Kidney epithelial cell (primary cell): ENCODE results near the gene OR2A42. TPM values are rescaled to one million over a fixed set of nuclear protein-coding genes. Genes with fewer than 3 reads are reported as not detected.
"Not testable (repeated sequence)": the region's sequence is repeated elsewhere in the genome, so short reads cannot be mapped to it uniquely, and the experiment has no call there.

Source experiments
- DNase-seq: peaks from one replicate; pipeline ENCODE4 v3.0.0-alpha.2; 2010; ENCODE audit warnings: low read depth
- H3K27me3 ChIP-seq: 2 replicates; pipeline ENCODE4 v1.6.0; 2011; ENCODE audit warnings: low read length; ENCODE audit not compliant: control insufficient read depth, insufficient read depth
- H3K36me3 ChIP-seq: 2 replicates; pipeline ENCODE4 v1.5.1; 2011; ENCODE audit warnings: low read length; ENCODE audit not compliant: control insufficient read depth, insufficient read depth
- H3K4me3 ChIP-seq: 2 replicates; pipeline ENCODE4 v1.5.1; 2011; ENCODE audit warnings: low read depth, mild to moderate bottlenecking, control low read depth, low read length
- total RNA-seq: library from RNA; depleted of rRNA; stranded (reverse); fragments of >200 nt; gene quantifications from 2 replicates; pipeline ENCODE4 v1.2.3, GENCODE V29; 2015
- TF ChIP-seq, protein P1 (sequence below): IDR thresholded peaks from 2 replicates; pipeline ENCODE4 v1.5.1; 2011; ENCODE audit warnings: mild to moderate bottlenecking, moderate library complexity, low read length, control low read depth, inconsistent platforms; ENCODE audit not compliant: insufficient read depth, poor library complexity, severe bottlenecking

The OR2A42 gene
- total RNA-seq, 1 donor from 2014 or later = 0.08 TPM

DNA sequence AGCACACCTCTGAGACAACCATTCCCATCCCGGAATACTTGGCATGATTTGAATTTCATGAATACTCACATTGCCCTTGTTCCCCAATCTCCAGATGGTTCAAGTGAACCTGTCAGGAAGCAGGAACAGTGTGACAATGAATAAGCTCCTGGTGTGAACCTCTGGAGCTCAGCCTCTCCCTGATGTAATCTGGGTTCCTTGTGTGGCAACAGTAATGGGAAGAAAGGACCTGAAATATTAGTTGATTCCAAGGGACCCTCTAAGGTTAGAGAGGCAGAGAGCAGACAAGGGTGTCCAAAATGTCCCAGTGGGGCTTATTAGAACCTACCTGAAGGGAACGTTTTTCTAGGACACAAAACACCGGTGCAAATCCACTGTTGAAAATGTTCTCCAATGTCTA, 16.7 kb upstream of the OR2A42 start:
- no peak overlapping the region for H3K4me3 ChIP-seq
- no peaks in the 10 kb centered on the region for H3K36me3 ChIP-seq
- no peak for DNase-seq
- no peaks in the 10 kb centered on the region for H3K27me3 ChIP-seq
- TF ChIP-seq, protein P1, sequence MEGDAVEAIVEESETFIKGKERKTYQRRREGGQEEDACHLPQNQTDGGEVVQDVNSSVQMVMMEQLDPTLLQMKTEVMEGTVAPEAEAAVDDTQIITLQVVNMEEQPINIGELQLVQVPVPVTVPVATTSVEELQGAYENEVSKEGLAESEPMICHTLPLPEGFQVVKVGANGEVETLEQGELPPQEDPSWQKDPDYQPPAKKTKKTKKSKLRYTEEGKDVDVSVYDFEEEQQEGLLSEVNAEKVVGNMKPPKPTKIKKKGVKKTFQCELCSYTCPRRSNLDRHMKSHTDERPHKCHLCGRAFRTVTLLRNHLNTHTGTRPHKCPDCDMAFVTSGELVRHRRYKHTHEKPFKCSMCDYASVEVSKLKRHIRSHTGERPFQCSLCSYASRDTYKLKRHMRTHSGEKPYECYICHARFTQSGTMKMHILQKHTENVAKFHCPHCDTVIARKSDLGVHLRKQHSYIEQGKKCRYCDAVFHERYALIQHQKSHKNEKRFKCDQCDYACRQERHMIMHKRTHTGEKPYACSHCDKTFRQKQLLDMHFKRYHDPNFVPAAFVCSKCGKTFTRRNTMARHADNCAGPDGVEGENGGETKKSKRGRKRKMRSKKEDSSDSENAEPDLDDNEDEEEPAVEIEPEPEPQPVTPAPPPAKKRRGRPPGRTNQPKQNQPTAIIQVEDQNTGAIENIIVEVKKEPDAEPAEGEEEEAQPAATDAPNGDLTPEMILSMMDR = no peak

DNA sequence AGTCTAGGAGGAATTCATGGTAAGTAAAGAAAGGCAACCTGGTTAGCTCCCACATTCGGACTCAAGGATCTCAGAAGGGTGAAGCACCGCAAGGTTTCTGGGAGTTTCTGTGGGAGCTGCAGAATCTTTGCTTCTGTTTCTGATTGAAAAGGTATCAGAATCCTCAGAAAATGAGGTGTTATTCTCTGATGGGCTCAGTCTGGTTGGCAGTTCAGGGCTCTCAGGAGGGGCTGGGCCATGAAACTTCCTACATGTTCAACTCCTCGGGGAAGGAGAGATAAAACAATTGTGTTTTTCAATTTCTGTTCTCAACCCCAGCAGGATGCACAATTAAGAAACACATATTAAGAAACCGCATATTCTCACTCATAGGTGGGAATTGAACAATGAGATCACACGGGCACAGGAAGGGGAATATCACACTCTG, 16.1 kb upstream of the OR2A42 start:
- DNase-seq = no peak
- no peaks in the 10 kb centered on the region for H3K36me3 ChIP-seq
- H3K27me3 ChIP-seq = no peaks in the 10 kb centered on the region
- TF ChIP-seq, protein P1 = no peak
- H3K4me3 ChIP-seq = no peak overlapping the region

DNA sequence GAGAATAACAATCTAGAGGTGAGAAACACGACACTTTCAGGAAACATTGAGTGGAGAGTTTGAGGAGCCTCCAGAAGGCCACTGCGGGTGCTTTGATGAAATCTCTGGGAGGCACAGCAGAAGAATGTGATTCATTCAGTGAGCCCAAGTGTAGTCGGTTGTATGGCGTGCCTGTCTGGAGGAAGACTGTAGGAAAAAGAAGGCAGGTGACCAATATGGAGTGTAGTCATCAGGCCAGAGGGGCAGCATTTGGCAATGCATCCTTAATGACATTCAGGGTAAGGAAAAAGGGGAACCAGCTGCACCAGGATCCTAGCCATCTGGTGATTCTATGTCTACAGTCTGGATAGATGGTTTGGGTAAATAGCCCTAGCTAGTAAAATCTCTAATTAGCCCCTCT, 12.9 kb upstream of the OR2A42 start:
- not testable (repeated sequence) for DNase-seq, H3K36me3 ChIP-seq

DNA sequence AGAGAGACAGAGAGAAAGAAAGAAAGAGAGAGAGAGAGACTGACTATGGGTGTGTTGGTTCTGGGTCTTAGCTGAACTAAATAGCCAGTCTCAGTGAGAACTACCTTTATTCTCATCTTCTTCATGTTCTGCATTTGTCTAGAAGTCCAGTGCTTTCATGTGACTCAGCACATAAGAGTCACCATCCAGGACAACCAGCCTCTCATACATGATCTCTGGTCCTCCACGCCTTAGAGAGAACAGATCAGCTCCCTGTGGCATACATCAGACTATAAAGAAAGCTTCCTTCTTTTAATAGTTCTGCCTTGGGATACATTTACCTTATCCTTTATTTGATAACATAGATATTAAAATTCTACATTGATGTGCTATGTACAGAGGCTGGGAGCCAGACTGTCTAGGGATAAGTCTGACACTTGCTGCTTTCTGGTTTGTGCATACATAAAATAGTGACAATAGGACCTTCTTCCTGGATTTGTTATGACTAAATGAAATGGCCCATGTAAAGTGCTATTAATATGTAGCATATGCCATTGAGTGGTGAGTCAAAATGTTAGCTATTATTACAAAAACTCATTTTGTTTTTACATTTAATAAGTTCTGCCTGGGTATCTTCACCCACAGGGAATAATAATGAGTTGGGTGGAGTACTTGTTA, 8.4 kb upstream of the OR2A42 start:
- H3K36me3 ChIP-seq, H3K4me3 ChIP-seq, DNase-seq, H3K27me3 ChIP-seq: not testable (repeated sequence)

More for the DNA sequence above, 12.9 kb upstream of the OR2A42 start:
- not testable (repeated sequence) for H3K4me3 ChIP-seq, H3K27me3 ChIP-seq

DNA sequence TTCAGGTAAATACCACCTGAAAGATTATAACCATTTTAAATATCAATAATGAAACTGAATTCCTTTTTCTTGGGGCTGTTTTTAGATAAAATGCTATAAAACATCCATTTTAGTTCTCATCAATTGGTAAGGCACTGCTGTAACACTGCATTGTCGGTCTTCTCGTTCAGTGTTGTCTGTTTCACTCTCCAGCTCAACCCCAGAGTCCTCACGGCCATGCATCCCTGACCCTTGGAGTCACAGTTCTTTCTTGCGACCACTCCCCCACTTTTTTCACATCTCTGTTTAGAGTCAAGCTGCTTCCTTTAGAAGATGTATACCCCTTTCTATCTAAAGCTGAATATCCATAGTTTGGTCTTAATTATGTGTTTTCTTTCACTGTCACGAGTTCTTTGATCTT, 7.6 kb upstream of the OR2A42 start:
- H3K4me3 ChIP-seq, H3K27me3 ChIP-seq, H3K36me3 ChIP-seq, DNase-seq: not testable (repeated sequence)

DNA sequence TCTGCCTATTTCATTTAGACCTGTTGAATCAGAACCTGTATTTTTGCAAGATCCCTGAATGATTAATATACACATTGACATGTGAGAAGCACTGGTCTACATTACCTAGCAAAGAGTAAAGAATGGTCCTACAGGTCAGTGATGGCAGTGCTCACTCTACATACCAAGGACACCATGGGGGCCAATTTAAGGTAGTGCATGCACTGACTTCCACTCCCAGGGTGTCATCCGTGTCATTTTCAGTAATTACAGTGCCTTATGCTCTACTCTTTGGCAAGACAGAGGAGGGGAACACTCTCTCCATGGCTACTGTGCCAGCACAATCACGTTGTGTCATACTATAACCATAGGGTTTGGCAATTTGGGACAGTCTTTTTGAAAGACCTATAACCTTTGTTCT, 6.0 kb upstream of the OR2A42 start:
- not testable (repeated sequence) for DNase-seq, H3K27me3 ChIP-seq, H3K4me3 ChIP-seq, H3K36me3 ChIP-seq

DNA sequence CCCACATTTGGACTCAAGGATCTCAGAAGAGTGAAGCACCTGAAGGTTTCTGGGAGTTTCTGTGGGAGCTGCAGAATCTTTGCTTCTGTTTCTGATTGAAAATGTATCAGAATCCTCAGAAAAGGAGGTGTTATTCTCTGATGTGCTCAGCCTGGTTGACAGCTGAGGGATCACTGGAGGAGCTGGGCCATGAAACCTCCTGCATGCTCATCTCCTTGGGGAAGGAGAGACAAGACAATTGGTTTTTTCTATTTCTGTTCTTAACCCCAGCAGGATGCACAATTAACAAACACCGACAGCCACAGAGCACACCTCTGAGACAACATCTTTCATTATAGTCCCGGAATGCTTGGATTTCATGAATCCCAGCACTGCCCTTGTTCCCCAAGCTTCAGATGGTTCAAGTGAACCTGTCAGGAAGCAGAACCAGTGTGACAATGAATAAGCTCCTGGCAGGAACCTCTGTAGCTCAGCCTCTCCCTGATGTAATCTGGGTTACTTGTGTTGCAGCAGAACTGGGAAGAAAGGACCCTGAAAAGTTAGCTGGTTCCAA, 799 bp downstream of the OR2A42 start:
- not testable (repeated sequence) for H3K36me3 ChIP-seq, DNase-seq

DNA sequence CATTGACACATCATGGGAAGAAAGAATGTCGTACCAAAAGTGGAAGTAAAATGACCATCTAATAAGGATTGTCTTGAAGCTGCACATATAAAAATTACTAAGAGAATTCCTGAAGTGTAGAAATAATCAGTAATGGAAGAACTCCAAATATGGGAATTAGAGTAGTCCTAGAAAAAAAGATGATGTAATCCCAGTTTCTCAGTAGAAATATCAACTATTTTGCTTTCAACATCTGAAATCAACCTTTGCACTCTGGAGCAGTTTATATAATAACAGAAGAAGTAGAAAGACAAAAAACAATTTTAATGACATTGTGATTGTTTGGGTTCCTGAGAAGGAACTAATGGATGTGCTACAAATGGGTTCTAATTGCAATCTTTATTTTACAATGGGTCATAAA, 6.4 kb downstream of the OR2A42 start:
- DNase-seq, H3K4me3 ChIP-seq, H3K36me3 ChIP-seq, H3K27me3 ChIP-seq: not testable (repeated sequence)

More for the DNA sequence above, 799 bp downstream of the OR2A42 start:
- not testable (repeated sequence) for H3K4me3 ChIP-seq, H3K27me3 ChIP-seq

DNA sequence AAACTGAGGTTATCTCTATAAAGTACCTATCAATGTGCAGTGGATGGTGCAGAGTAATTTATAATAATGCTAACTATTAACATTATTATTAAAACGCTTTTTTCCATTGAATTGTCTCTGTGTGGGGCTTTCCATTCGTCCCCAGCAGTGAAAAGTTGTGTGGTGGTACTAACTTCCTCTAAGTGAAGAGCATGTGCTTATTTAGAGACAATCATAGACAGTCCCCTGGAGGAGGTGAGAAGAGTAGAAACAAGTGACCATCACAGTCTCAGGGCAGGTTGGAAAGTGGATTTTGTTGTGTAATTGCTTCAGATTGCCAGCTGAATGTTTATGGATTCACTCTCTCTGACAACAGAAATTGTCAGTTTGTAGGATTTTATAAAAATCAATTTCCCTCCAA, 8.4 kb downstream of the OR2A42 start:
- H3K36me3 ChIP-seq, H3K4me3 ChIP-seq, H3K27me3 ChIP-seq, DNase-seq: not testable (repeated sequence)

DNA sequence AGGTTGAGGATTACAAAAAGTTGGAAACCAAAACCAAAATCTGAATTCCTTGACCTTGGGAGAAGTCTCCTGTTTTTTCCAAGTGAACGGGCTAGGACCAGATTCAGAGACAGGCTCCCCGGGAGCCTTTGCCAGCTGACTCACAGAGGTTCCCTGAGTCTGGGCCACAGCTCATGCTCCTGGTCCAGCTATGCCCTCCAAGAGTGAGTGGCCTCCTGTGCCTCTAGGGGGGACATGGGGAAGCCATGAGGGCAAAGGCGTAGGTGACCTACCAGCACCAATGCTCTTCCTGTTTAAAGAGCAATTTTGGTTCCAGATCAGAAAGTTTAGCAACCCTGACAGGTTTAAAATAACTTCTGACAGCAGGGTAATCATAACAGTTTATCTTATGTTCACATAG, 10.6 kb downstream of the OR2A42 start:
- not testable (repeated sequence) for H3K4me3 ChIP-seq, H3K36me3 ChIP-seq, DNase-seq, H3K27me3 ChIP-seq

DNA sequence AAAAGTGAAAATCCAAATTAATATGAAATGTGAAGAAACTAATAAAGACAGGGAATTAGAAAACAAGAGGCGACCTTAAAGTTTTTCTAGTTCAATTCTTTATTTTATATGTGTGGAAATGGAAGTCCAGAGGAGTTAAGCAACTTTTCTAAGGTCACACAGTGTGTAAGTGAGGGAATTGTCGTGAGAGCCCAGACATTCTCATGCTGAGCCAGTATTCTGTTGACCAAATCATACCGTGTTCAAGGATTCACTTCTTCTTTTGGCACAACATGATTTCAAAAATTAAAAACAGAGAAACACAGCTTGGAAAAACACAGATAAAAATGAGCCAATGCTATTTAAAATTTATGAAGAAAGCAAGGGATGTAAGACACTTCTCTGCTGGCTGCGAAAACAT, 12.5 kb downstream of the OR2A42 start:
- DNase-seq, H3K27me3 ChIP-seq, H3K4me3 ChIP-seq, H3K36me3 ChIP-seq: not testable (repeated sequence)

DNA sequence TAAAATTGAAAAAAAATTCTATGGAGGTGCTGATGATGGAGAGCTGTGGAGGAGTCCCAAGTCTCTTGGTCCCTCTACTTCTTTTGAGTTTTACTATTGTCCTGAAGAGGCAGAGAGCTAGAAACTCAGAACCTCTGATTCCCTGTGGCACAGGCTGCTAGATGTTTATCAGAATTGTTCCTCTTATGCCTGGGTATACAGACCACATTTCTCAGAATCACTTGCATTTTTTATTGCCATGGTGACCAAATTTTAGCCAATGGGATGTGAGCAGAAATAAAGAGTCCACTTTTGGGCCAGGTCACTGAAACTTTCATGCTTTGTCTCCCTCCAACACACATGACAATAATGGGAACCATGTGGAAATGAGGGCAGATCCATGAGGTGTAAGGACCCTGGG, 15.7 kb downstream of the OR2A42 start:
- not testable (repeated sequence) for H3K36me3 ChIP-seq, H3K27me3 ChIP-seq, DNase-seq, H3K4me3 ChIP-seq

DNA sequence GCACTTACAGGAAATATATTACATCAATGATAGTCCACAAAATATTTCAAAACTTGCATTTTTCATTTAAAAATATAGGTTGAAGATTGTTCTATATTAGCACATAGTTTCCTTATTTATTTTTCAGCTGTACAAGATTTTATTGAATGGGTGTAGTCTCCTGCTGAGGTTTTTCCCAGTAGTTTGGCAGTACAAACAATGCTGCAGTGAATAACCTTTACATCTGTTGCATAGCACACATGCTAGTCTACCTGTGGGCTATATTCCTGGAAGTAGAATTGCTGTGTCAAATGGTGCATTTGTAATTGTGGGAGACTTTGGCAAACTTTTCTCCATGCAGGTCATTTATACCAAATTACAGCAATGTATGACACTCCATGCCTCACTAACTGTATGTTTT, 18.9 kb downstream of the OR2A42 start:
- not testable (repeated sequence) for H3K36me3 ChIP-seq, H3K27me3 ChIP-seq, DNase-seq, H3K4me3 ChIP-seq
